LoVo (cell line): ENCODE results near the gene PUS1.
"Not testable (repeated sequence)": the region's sequence is repeated elsewhere in the genome, so short reads cannot be mapped to it uniquely, and the experiment has no call there.

ENCODE experiments used
- DNase-seq: peaks from one replicate; pipeline ENCODE4 v3.0.0-alpha.2; 2016; ENCODE audit warnings: low spot score

PUS1 gene

DNA sequence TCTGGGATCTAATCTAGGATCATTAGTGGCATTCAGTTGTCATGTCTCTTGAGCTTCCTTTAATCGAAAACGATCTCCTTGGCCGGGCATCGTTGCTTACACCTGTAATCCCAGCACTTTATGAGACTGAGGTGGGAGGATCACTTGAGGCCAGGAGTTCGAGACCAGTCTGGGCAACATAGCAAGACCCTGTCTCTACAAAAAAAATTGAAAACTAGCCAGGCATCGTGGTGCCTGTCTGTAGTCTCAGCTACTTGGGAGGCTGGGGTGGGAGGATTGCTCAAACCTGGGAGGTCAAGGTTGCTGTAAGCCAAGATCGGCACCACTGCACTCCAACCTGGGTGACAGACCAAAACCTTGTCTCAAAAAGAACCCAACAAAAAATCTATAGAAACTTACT, 9.0 kb downstream of the PUS1 start:
- DNase-seq, result no peak

- no peak for DNase-seq
Measured at GRCh38 chr12:131939007-131939406, 9.9 kb downstream of the PUS1 start.

DNA sequence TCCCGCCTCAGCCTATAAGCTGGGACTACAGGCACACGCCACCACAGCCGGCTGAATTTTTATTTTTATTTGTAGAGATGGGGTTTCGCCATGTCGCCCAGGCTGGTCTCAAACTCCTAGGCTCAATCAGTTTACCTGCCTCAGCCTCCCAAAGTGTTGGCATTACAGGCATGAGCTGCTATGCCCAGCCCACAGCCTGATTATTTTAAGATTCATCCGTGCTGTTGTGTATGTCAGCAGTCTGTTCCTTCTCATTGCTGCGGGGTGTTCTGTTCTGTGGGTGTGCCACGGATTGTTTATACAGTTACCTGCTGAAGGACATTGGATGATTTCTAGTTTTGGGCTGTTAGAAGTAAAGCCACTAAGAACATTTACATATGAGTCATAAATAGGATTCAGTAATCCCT, 11.1 kb downstream of the PUS1 start:
- DNase-seq, result no peak

- no peak for DNase-seq
Measured at GRCh38 chr12:131941116-131941986, 12.3 kb downstream of the PUS1 start.

- no peak for DNase-seq
Measured at GRCh38 chr12:131941987-131942341, 12.9 kb downstream of the PUS1 start.

GRCh38 chr12:131942671-131943070, 13.6 kb downstream of the PUS1 start:
- DNase-seq, result no peak

- no peak for DNase-seq
Measured at GRCh38 chr12:131943389-131943788, 14.3 kb downstream of the PUS1 start.

- DNase-seq, result no peak
Measured at GRCh38 chr12:131943876-131944275, 14.8 kb downstream of the PUS1 start.

GRCh38 chr12:131944601-131945251, 15.7 kb downstream of the PUS1 start:
- no peak for DNase-seq

- no peak for DNase-seq
Measured at GRCh38 chr12:131946757-131947156, 17.7 kb downstream of the PUS1 start.

GRCh38 chr12:131947482-131948027, 18.5 kb downstream of the PUS1 start:
- no peak for DNase-seq

DNA sequence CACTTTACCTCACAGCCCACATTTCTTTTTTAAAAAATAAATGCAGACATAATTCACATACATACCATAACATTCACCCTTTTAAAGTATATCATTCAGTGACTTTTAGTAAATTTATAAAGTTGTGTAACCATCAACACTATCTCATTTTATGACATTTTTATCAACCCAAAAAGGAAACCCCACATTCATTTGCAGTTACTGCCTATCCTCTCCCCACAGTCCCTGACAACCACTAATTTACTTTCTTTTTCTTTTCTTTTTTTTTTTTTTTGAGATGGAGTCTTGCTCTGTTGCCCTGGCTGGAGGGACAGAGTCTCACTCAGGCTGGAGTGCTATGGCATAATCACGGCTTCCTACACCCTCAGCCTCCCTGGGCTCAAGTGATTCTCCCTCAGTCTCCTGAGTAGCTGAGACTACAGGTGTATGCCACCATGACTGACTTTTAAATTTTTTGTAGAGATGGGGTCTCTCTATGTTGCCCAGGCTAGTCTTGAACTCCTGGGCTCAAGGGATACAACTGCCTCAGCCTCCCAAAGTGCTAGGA, 19.2 kb downstream of the PUS1 start:
- DNase-seq, result no peak

- DNase-seq, result not testable (repeated sequence)
Measured at GRCh38 chr12:131948713-131949430, 19.8 kb downstream of the PUS1 start.

GRCh38 chr12:131949431-131950181, 20.5 kb downstream of the PUS1 start, which contains the start of gene EP400:
TSS of gene EP400 (plus strand) at chr12:131949942. CDS start at chr12:131960620, 10,678 bp downstream.
- DNase-seq, result peak; percentile 98

DNA sequence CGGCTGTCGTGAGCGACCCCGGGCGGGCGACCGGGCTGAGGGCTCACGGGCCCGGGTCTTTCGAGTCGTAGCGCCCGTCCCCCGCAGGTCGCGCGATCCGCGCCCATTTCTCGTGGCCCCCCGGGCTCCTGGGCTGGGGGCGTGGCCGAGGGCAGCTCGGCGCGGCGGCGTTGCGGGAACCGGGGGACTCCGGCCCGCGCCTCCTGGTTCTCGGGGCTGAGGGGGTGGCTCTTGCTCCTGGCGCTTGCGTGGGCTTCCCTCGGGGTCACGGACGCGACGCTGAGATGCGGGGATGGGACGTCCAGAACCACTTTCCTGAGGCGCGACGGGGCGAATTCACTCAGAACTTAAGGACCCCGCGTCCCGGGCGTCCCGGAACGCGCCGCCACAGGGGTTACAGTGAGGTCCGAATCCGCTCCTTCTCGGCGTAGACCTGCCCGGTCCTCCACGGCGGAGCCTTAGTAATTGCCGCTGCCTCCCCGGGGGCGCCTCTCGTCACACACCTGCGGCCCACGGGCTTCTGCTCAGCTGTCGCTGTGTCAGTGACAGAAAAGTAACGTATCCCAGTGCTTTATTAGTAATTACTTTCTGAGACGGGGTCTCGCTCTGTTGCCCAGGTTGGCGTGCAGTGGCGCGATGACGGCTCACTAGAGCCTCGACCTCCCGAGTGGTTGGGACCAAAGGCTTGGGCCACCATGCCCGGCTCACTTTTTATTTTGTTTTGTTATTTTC, 21.3 kb downstream of the PUS1 start:
- DNase-seq, result no peak

DNA sequence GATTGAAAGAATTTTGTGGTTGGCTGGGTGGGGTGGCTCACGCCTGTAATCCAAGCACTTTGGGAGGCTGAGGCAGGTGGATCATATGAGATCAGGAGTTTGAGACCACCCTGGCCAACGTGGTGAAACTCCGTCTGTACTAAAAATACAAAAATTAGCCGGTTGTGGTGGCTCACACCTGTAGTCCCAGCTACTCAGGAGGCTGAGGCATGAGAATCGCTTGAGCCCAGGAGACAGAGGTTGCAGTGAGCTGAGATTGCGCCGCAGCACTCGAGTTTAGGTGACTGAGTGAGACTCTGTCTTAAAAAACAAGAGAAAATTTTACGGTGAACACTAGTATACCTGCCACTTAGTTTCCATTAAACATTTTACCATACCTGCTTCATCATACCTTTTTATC, 24.7 kb downstream of the PUS1 start:
- DNase-seq, result not testable (repeated sequence)

DNA sequence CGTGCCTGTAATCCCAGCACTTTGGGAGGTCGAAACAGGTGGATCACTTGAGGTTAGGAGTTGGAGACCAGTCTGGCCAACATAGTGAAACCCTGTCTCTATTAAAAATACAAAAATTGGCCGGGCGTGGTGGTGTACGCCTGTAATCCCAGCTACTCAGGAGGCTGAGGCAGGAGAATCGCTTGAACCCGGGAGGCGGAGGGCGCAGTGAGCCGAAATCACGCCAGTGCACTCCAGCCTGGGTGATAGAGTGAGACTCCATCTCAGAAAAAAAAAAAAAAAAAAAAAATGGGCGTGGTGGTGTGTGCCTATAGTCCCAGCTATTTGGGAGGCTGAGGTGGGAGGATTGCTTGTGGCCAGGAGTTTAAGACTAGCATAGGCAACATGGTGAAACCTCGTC, 25.4 kb downstream of the PUS1 start:
- DNase-seq, result not testable (repeated sequence)

- no peak for DNase-seq
Measured at GRCh38 chr12:131959116-131959515, 30.0 kb downstream of the PUS1 start.

GRCh38 chr12:131959641-131960589, 30.8 kb downstream of the PUS1 start:
- no peak for DNase-seq
